H1 (cell line): ENCODE data around the gene SIPA1L2. TPM values are rescaled to one million over a fixed set of nuclear protein-coding genes. Genes with fewer than 3 reads are reported as not detected.
A peak's percentile ranks its signal among the peaks of the same experiment; 100 is the strongest.

Source experiments
- CTCF ChIA-PET: fragments of 300-600 bp; sonication (Branson Sonifier 250); formaldehyde crosslinking; loops from one replicate; lab custom pipeline; 2021; ENCODE audit not compliant: partially characterized antibody; lab: Charles Lee
- POLR2A ChIA-PET: fragments of 300-600 bp; sonication (Branson Sonifier 250); formaldehyde crosslinking; loops from one replicate; lab custom pipeline; 2021; ENCODE audit warnings: inconsistent platforms; ENCODE audit not compliant: partially characterized antibody; lab: Charles Lee
- DNase-seq, 2 experiments: peaks; one replicate each; pipeline versions ENCODE4 v3.0.0 to v3.0.0-alpha.2; 2010 to 2022; ENCODE audit warnings: low spot score in 2 of 2, low read depth in 1 of 2, mixed read lengths in 1 of 2
- FAIRE-seq: peaks from 2 replicates; lab custom pipeline; 2011; peaks lifted over from hg19 to GRCh38; lab: Jason Lieb, UNC
- H2AFZ ChIP-seq: 2 replicates; pipeline ENCODE4 v1.8.1; 2012; ENCODE audit warnings: low read length, inconsistent platforms
- H2AK5ac ChIP-seq: 2 replicates; pipeline ENCODE4 v1.6.1; 2013; ENCODE audit warnings: low read depth, low read length
- H2BK120ac ChIP-seq: replicated peaks from 2 replicates; pipeline ENCODE3; 2013; ENCODE audit warnings: low read depth, low read length, inconsistent platforms
- H2BK12ac ChIP-seq: 2 replicates; pipeline ENCODE4 v1.6.1; 2013; ENCODE audit warnings: low read depth, low read length
- H2BK15ac ChIP-seq: 2 replicates; pipeline ENCODE4 v1.6.1; 2013; ENCODE audit warnings: low read length
- H2BK20ac ChIP-seq: 2 replicates; pipeline ENCODE4 v1.6.1; 2013; ENCODE audit warnings: low read length
- H2BK5ac ChIP-seq: 2 replicates; pipeline ENCODE4 v1.6.1; 2013; ENCODE audit warnings: low read depth, low read length
- H3K14ac ChIP-seq: 2 replicates; pipeline ENCODE4 v1.6.1; 2013; ENCODE audit warnings: inconsistent platforms; ENCODE audit not compliant: insufficient read length
- H3K18ac ChIP-seq: 2 replicates; pipeline ENCODE4 v1.6.1; 2013; ENCODE audit warnings: low read length; ENCODE audit errors: extremely low read depth
- H3K23ac ChIP-seq: 2 replicates; pipeline ENCODE4 v1.6.1; 2013; ENCODE audit warnings: inconsistent platforms; ENCODE audit not compliant: insufficient read length
- H3K23me2 ChIP-seq: 2 replicates; pipeline ENCODE4 v1.6.1; 2013; ENCODE audit warnings: low read depth, low read length
- H3K27ac ChIP-seq: 2 replicates; pipeline ENCODE4 v1.6.1; 2011; ENCODE audit warnings: low read depth, low read length, inconsistent platforms
- H3K27me3 ChIP-seq, 4 experiments: replicated peaks in 1 of 4; 1 replicate in 1 of 4; 2 replicates in 3 of 4; pipeline versions ENCODE4 v1.6.1 to v1.8.1; 2011 to 2013; ENCODE audit warnings: low read length in 3 of 4, mild to moderate bottlenecking in 3 of 4, inconsistent platforms in 2 of 4, mixed read lengths in 2 of 4, moderate library complexity in 1 of 4; ENCODE audit not compliant: control insufficient read depth in 3 of 4, insufficient read depth in 3 of 4; ENCODE audit errors: extremely low read depth in 1 of 4
- H3K36me3 ChIP-seq, 4 experiments: 2 replicates each; pipeline versions ENCODE4 v1.6.1 to v1.8.1; 2011 to 2013; ENCODE audit warnings: mild to moderate bottlenecking in 4 of 4, low read length in 3 of 4, moderate library complexity in 2 of 4, control low read depth in 1 of 4, inconsistent platforms in 1 of 4; ENCODE audit not compliant: insufficient read depth in 4 of 4, control insufficient read depth in 2 of 4
- H3K4ac ChIP-seq: replicated peaks from 2 replicates; pipeline ENCODE3; 2013; ENCODE audit warnings: low read length, low read depth, mixed read lengths, inconsistent platforms; ENCODE audit not compliant: insufficient read length
- H3K4me1 ChIP-seq, 4 experiments: replicated peaks in 1 of 4; 1 replicate in 1 of 4; 2 replicates in 3 of 4; pipeline versions ENCODE4 v1.6.1 to v1.8.1; 2011 to 2013; ENCODE audit warnings: low read length in 3 of 4, inconsistent platforms in 2 of 4, mixed read lengths in 1 of 4; ENCODE audit not compliant: insufficient read depth in 4 of 4, control insufficient read depth in 3 of 4
- H3K4me2 ChIP-seq, 2 experiments: 2 replicates each; pipeline versions ENCODE4 v1.6.1 to v1.8.1; 2011 to 2013; ENCODE audit warnings: low read depth in 2 of 2, low read length in 2 of 2, control low read depth in 1 of 2, inconsistent platforms in 1 of 2, mild to moderate bottlenecking in 1 of 2; ENCODE audit not compliant: insufficient read depth in 1 of 2
- H3K4me3 ChIP-seq, 4 experiments: fragments of 200-600, 300-600 bp in 1 of 4; sonication (generic), shearing (Covaris generic), sonication (Bioruptor Twin) in 1 of 4; 2 replicates each; pipeline versions ENCODE4 v1.5.1 to v1.8.1; 2011 to 2016; ENCODE audit warnings: low read length in 4 of 4, low read depth in 3 of 4, control low read depth in 2 of 4, inconsistent platforms in 2 of 4, mild to moderate bottlenecking in 2 of 4, mixed read lengths in 1 of 4, moderate library complexity in 1 of 4; ENCODE audit not compliant: insufficient read depth in 2 of 4; ENCODE audit errors: extremely low read depth in 1 of 4
- H3K56ac ChIP-seq: replicated peaks from 2 replicates; pipeline ENCODE3; 2013; ENCODE audit warnings: low read depth, mild to moderate bottlenecking, mixed read lengths, low read length, inconsistent platforms; ENCODE audit not compliant: insufficient read length
- H3K79me1 ChIP-seq: 2 replicates; pipeline ENCODE4 v1.6.1; 2013; ENCODE audit warnings: low read depth, low read length, control low read depth
- H3K79me2 ChIP-seq, 2 experiments: 2 replicates each; pipeline versions ENCODE4 v1.6.1 to v1.8.1; 2012 to 2013; ENCODE audit warnings: low read length in 2 of 2, mild to moderate bottlenecking in 2 of 2, inconsistent platforms in 1 of 2; ENCODE audit not compliant: insufficient read depth in 2 of 2, control insufficient read depth in 1 of 2
- H3K9ac ChIP-seq, 4 experiments: replicated peaks in 1 of 4; 1 replicate in 1 of 4; 2 replicates in 3 of 4; pipeline versions ENCODE4 v1.6.1 to v1.8.1; 2011 to 2013; ENCODE audit warnings: low read depth in 3 of 4, low read length in 3 of 4, control low read depth in 2 of 4, mild to moderate bottlenecking in 2 of 4, moderate library complexity in 2 of 4, inconsistent platforms in 1 of 4; ENCODE audit errors: extremely low read depth in 1 of 4
- H3K9me3 ChIP-seq, 2 experiments: 2 replicates each; pipeline versions ENCODE4 v1.6.1 to v1.8.1; 2012 to 2013; ENCODE audit warnings: mild to moderate bottlenecking in 2 of 2, moderate library complexity in 2 of 2, control low read depth in 1 of 2, inconsistent platforms in 1 of 2, low read depth in 1 of 2, low read length in 1 of 2, mixed read lengths in 1 of 2; ENCODE audit not compliant: insufficient read depth in 2 of 2
- H4K20me1 ChIP-seq, 2 experiments: replicated peaks in 1 of 2; 2 replicates each; pipeline versions ENCODE3 to v1.8.1; 2011 to 2013; ENCODE audit warnings: inconsistent platforms in 2 of 2, low read length in 2 of 2, mild to moderate bottlenecking in 1 of 2; ENCODE audit not compliant: insufficient read depth in 2 of 2, control insufficient read depth in 1 of 2
- H4K5ac ChIP-seq: 2 replicates; pipeline ENCODE4 v1.6.1; 2013; ENCODE audit warnings: low read length, low read depth, mixed read lengths, inconsistent platforms; ENCODE audit not compliant: insufficient read length
- H4K8ac ChIP-seq: 2 replicates; pipeline ENCODE4 v1.8.0; 2013; ENCODE audit warnings: mild to moderate bottlenecking, moderate library complexity, low read length, inconsistent platforms; ENCODE audit not compliant: insufficient read depth; ENCODE audit errors: extremely low read depth
- H4K91ac ChIP-seq: replicated peaks from 2 replicates; pipeline ENCODE3; 2013; ENCODE audit warnings: low read length, mixed read lengths, inconsistent platforms; ENCODE audit not compliant: insufficient read length
- NANOG ChIP-seq: IDR thresholded peaks from 2 replicates; pipeline ENCODE4 v1.6.1; 2011; ENCODE audit warnings: low read length, low read depth, mild to moderate bottlenecking, inconsistent platforms; ENCODE audit not compliant: insufficient read depth, poor library complexity, severe bottlenecking
- POU5F1 ChIP-seq: IDR thresholded peaks from 2 replicates; pipeline ENCODE4 v1.6.1; 2011; ENCODE audit warnings: low read depth, mild to moderate bottlenecking, low read length, moderate library complexity
- RXRA ChIP-seq: IDR thresholded peaks from 2 replicates; pipeline ENCODE4 v1.6.1; 2011; ENCODE audit warnings: low read depth, mild to moderate bottlenecking, low read length, moderate library complexity; ENCODE audit not compliant: insufficient read depth
- SIN3A ChIP-seq, 2 experiments: IDR thresholded peaks in 1 of 2; conservative IDR thresholded peaks in 1 of 2; 2 replicates each; pipeline ENCODE4 v1.6.1; 2011 to 2012; ENCODE audit warnings: low read length in 2 of 2, improper control_type of control experiment in 1 of 2, low read depth in 1 of 2, mild to moderate bottlenecking in 1 of 2
- TAF1 ChIP-seq: IDR thresholded peaks from 2 replicates; pipeline ENCODE4 v1.6.1; 2011; ENCODE audit warnings: mild to moderate bottlenecking, low read depth, low read length
- TCF12 ChIP-seq: IDR thresholded peaks from 2 replicates; pipeline ENCODE4 v1.6.1; 2011; ENCODE audit warnings: low read depth, mild to moderate bottlenecking, low read length
- TEAD4 ChIP-seq: IDR thresholded peaks from 2 replicates; pipeline ENCODE4 v1.6.1; 2012; ENCODE audit warnings: low read depth, low read length, inconsistent platforms, mixed read lengths
- WGBS, 2 experiments: shearing (Covaris generic) in 1 of 2; methylation state at CpG; one replicate each; pipeline versions ENCODE4 v1.1.6 to v1.1.7; 2013 to 2015; ENCODE audit warnings: low lambda C conversion rate in 2 of 2, mixed read lengths in 2 of 2, inconsistent platforms in 1 of 2, low coverage in 1 of 2, missing lambda C conversion rate in 1 of 2; ENCODE audit not compliant: insufficient replicate concordance in 2 of 2, insufficient coverage in 1 of 2, insufficient read length in 1 of 2; ENCODE audit errors: extremely low coverage in 1 of 2, missing lambda C conversion rate in 1 of 2; 5-methylcytosine and 5-hydroxymethylcytosine counted together
- polyA plus RNA-seq, 7 experiments: library from polyadenylated mRNA; depleted of rRNA in 3 of 7; stranded (reverse) in 5 of 7; unstranded in 2 of 7; fragments of >200 nt in 5 of 7; fragments of 200-250 nt in 2 of 7; gene quantifications; 1 replicate in 5 of 7; 2 replicates in 1 of 7; 4 replicates in 1 of 7; pipeline versions ENCODE4 v1.2.1 to v1.2.3, GENCODE V29; 2011 to 2013; ENCODE audit warnings: missing spikeins in 2 of 7, mixed read lengths in 2 of 7
- total RNA-seq: library from RNA; stranded (reverse); fragmentation: NEBNext Ultra II Directional; extraction: Animal tissue kit (Norgen Biotek cat#: 25700); gene quantifications from 2 replicates; pipeline ENCODE4 v1.2.1, GENCODE V29; 2021
- TF ChIP-seq, protein P1 (sequence below): IDR thresholded peaks from 2 replicates; pipeline ENCODE4 v1.6.1; 2011; ENCODE audit warnings: low read depth, mild to moderate bottlenecking, low read length; ENCODE audit not compliant: insufficient read depth

SIPA1L2 gene
- total and polyA plus RNA-seq, 2 of the 8 experiments (the other 6 are each of a cell fraction or from before 2014, with no cell fraction given), result 7.7 to 13.2 TPM

DNA sequence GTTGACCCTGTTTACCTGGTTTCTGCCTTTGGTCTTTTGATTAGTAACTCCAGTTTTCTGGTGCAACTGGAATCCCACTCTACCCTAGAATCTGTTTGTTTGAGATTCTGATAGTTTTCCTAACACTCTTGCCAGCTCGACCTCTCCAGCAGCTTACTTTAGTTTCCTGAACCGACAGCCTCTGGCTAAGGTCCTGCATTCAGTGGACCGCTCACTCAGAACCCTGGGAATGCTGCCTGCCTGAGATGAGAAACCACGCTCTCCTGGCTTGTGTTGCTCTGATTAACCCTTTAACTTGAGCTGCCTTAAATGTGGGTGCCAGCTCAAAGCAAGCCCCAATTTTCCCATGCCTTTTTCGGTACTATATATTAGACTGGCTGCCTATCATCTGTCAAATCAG, 45.3 kb upstream of the SIPA1L2 start:
- FAIRE-seq (no peak), DNase-seq (no peak)
- Histone ChIP-seq H2BK5ac (no peak overlapping the region), H4K8ac (no peak overlapping the region), H3K56ac (no peak overlapping the region), H3K27me3 (no peaks in the 10 kb centered on the region; a peak in 1 of 7 replicates), H2BK120ac (no peak overlapping the region), H2BK20ac (no peak overlapping the region), H2AK5ac (no peak overlapping the region), H3K9me3 (no peaks in the 10 kb centered on the region), H4K91ac (no peak overlapping the region), H3K18ac (no peak overlapping the region), H3K79me1 (no peaks in the 10 kb centered on the region), H3K4me2 (no peak overlapping the region), H4K20me1 (no peaks in the 10 kb centered on the region), H3K79me2 (no peaks in the 10 kb centered on the region), H3K27ac (no peak overlapping the region), H2BK12ac (no peak overlapping the region), H3K23ac (no peak overlapping the region), H3K14ac (no peak overlapping the region), H3K4me3 (no peak overlapping the region), H3K9ac (no peak overlapping the region), H2BK15ac (no peak overlapping the region), H3K4ac (no peak overlapping the region), H3K36me3 (no peaks in the 10 kb centered on the region), H2AFZ (peak overlapping the region; percentile 17; the same call in 1 of the 2 replicates), H3K4me1 (peaks cover 0 to 3% (median 0%) of the 10 kb centered on the region in 4 experiments; a peak in 1 of 7 replicates), H3K23me2 (no peaks in the 10 kb centered on the region), H4K5ac (no peak overlapping the region)
- CTCF ChIA-PET, result interaction anchor here (0.9 to 1.5 kb wide), 4 partner anchors 17 to 205 kb away, joined by 3 to 4 read pairs (median 3); no protein-coding TSS in a partner anchor
- POLR2A ChIA-PET, result no interaction called here
- 82% methylated on average over 5 of the region's 5 CpGs; no CpG with 5 or more reads in 1 of the 2 experiments for WGBS, 2 experiments
- no peak for TF ChIP-seq NANOG
- TF ChIP-seq TAF1, result no peak
- TF ChIP-seq POU5F1, result no peak
- no peak for TF ChIP-seq TCF12
- no peak for TF ChIP-seq TEAD4
- no peak for TF ChIP-seq RXRA
- TF ChIP-seq SIN3A (conservative IDR thresholded peaks at IDR 0.05 in 1 of 2, IDR thresholded peaks at IDR 0.05 in 1 of 2; ENCODE audit: low read depth in 1 of 2, low read length in 2 of 2), result no peak
- TF ChIP-seq, protein P1, sequence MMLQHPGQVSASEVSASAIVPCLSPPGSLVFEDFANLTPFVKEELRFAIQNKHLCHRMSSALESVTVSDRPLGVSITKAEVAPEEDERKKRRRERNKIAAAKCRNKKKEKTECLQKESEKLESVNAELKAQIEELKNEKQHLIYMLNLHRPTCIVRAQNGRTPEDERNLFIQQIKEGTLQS, result no peak
